ENCODE results near the gene HDAC1.

The HDAC1 gene

DNA sequence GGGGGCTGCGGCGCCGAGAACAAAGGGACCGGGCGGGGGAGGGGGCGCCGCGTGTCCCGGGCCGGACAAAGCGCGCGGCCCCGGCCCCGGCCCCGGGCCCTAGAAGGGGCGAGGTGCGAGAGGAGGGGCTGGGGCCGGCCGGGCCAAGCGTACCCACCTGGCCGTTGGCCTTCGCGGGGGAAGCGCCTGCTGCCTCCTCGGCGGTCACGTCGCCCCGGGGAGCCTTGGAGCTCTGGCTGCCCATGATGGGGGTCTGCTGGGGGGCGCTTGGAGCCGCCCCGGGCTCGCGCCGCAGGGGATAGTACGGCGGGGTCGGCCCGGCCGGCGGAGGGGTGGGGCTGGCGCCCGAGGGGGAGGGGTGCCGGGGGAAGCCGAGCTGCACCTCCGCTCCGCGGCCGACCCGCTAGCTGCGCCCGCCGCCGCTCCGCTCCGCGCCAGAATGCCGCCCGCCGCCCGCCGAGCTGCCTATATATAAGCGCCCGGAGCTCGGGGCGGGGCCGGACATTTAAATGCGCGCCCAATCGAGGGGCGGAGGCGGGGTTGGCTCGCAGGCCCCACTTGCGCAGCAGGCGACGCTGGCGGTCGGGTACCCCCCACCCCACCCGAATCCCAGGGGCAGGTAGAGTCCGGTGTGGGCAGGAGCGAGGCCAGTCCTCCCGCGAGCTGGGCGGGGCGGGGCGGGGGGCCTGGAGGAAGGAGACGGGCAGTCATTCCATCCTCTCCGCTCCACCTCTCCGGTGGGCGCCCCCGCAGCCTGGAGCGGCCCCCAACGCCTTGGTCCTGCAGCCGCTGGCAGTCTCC, 44.1 kb downstream of the HDAC1 start, which contains the start of gene MARCKSL1:
Gene MARCKSL1 (minus strand): TSS at position 444 of the 801 bp plus-strand sequence. CDS start 200 bp downstream, at position 244.
- no peak for TF ChIP-seq SIN3A (IDR thresholded peaks at IDR 0.05; ENCODE audit: borderline replicate concordance, insufficient read depth, low read length)
- TF ChIP-seq POLR2AphosphoS5 (IDR thresholded peaks at IDR 0.05; ENCODE audit: low read depth, low read length): peak; percentile 61

DNA sequence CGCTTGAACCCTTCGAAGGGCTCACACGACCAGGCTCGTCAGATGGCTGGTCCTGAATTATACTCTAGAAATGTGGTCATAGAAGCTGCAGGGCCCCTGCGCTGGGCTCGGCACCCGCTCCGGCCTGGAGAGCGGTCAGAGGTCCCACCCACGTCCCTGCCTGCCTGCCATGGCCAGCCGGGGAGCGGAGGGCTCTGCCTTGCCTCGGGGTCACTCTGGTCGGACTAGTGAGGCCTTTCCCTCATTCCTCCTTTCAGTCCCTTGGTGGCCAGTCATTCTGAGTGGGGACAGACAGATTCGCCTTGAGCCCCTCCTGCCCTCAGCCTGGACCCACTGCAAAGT, 44.7 kb downstream of the HDAC1 start:
- TF ChIP-seq POLR2AphosphoS5 (IDR thresholded peaks at IDR 0.05; ENCODE audit: low read depth, low read length) (no peak), SIN3A (IDR thresholded peaks at IDR 0.05; ENCODE audit: borderline replicate concordance, insufficient read depth, low read length) (no peak), TAF1 (IDR thresholded peaks at IDR 0.05; ENCODE audit: borderline replicate concordance, insufficient read depth, low read length) (no peak), FOXP2 (optimal IDR thresholded peaks at IDR 0.05; ENCODE audit: borderline replicate concordance, extremely low read depth, extremely low read length, insufficient read depth) (no peak)
- TF ChIP-seq, protein P1, sequence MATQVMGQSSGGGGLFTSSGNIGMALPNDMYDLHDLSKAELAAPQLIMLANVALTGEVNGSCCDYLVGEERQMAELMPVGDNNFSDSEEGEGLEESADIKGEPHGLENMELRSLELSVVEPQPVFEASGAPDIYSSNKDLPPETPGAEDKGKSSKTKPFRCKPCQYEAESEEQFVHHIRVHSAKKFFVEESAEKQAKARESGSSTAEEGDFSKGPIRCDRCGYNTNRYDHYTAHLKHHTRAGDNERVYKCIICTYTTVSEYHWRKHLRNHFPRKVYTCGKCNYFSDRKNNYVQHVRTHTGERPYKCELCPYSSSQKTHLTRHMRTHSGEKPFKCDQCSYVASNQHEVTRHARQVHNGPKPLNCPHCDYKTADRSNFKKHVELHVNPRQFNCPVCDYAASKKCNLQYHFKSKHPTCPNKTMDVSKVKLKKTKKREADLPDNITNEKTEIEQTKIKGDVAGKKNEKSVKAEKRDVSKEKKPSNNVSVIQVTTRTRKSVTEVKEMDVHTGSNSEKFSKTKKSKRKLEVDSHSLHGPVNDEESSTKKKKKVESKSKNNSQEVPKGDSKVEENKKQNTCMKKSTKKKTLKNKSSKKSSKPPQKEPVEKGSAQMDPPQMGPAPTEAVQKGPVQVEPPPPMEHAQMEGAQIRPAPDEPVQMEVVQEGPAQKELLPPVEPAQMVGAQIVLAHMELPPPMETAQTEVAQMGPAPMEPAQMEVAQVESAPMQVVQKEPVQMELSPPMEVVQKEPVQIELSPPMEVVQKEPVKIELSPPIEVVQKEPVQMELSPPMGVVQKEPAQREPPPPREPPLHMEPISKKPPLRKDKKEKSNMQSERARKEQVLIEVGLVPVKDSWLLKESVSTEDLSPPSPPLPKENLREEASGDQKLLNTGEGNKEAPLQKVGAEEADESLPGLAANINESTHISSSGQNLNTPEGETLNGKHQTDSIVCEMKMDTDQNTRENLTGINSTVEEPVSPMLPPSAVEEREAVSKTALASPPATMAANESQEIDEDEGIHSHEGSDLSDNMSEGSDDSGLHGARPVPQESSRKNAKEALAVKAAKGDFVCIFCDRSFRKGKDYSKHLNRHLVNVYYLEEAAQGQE (IDR thresholded peaks at IDR 0.05; ENCODE audit: insufficient read depth in 1 of 2, low read depth in 2 of 2, low read length in 2 of 2): no peak

DNA sequence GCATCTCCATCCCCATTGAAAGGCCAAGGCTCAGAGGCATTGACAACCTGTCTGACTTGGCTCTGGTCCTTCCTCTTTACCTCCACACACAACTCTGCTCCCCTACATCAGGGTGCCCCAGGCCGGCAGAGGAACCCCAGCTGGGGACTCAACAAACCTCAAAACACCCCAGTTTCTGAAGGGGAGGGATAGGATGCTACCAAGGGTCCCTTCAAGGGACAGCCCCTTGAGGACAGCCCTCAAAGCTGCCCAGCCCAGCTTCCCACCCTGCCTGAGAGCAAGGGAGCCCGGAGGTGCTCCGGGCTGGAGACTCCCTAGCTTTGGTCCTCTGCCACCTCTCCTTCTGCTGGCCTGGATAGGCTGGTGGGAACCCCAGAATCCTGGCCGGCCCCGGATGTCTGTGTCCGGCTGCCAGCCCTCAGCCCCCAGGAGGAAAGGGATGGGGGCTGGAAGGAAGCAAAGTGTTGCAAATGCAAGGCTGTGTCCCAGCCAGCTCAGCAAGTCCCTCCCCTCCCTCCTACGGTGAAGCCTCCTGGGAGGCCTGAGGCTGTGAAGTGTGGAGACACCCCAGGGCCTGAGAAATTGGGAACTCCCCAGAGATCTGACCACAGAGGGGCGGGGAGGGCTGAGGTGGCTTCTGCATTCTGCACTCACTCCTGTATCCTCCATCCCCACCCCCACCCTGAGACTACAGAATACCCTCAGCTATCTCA, 45.2 kb downstream of the HDAC1 start:
- no peak for TF ChIP-seq TAF1 (IDR thresholded peaks at IDR 0.05; ENCODE audit: borderline replicate concordance, insufficient read depth, low read length)

DNA sequence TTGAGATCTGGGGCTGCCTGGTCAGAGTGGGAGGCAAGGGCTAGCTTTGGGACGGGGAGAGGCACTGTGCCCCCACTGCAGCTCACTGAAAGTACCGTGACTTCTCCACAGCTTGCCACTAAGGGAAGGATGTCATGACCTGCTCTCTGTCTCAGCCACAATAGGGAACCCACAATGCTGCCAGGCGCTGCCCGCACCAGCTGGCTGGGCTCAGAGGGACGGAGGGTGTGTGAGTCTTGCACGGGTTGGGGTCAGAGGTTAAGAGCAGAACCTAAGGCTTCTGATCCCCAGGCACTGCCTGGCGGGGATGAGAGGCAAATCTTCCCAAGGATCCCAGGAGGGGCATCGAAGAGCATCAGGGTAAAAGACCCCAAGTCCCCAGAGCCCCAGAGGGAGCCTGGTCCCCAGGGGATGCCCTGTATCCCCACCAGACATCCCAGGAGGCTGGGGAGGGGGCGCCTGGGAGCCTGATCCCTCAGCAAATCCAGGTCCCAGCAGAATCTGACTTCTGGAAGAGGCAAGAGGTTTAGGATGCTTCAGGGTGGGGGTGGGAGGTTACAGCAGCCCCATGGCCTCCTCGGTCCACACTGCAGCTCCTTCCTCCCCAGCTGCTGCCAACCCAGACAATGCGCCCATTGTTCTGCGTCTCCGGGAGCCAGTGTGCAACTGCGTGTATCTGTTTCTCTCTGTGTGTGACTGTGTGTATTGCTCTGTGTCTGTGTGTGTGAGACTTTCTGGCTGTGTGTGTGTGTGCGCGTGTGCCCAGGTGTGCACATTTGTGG, 46.2 kb downstream of the HDAC1 start:
- TF ChIP-seq SIN3A (IDR thresholded peaks at IDR 0.05; ENCODE audit: borderline replicate concordance, insufficient read depth, low read length): no peak
- TF ChIP-seq FOXP2 (optimal IDR thresholded peaks at IDR 0.05; ENCODE audit: borderline replicate concordance, extremely low read depth, extremely low read length, insufficient read depth): no peak
- TF ChIP-seq POLR2AphosphoS5 (IDR thresholded peaks at IDR 0.05; ENCODE audit: low read depth, low read length): no peak
- TF ChIP-seq TAF1 (IDR thresholded peaks at IDR 0.05; ENCODE audit: borderline replicate concordance, insufficient read depth, low read length): no peak
- TF ChIP-seq, protein P1 (IDR thresholded peaks at IDR 0.05; ENCODE audit: insufficient read depth in 1 of 2, low read depth in 2 of 2, low read length in 2 of 2): no peak

- TF ChIP-seq POLR2AphosphoS5 (IDR thresholded peaks at IDR 0.05; ENCODE audit: low read depth, low read length) (no peak), TAF1 (IDR thresholded peaks at IDR 0.05; ENCODE audit: borderline replicate concordance, insufficient read depth, low read length) (no peak), SIN3A (IDR thresholded peaks at IDR 0.05; ENCODE audit: borderline replicate concordance, insufficient read depth, low read length) (no peak), FOXP2 (optimal IDR thresholded peaks at IDR 0.05; ENCODE audit: borderline replicate concordance, extremely low read depth, extremely low read length, insufficient read depth) (no peak)
- TF ChIP-seq, protein P1 (IDR thresholded peaks at IDR 0.05; ENCODE audit: insufficient read depth in 1 of 2, low read depth in 2 of 2, low read length in 2 of 2): no peak
These were observed 46.8 kb downstream of the HDAC1 start for GRCh38 chr1:32338637-32339145.

Data from PFSK-1 (cell line).